B cell (primary cell): ENCODE results near the gene COL13A1. TPM values are rescaled to one million over a fixed set of nuclear protein-coding genes. Genes with fewer than 3 reads are reported as not detected.

Experiments
- ATAC-seq: fragments of 200-7000 bp; cut with Tn5 transposase; one replicate; pipeline ENCODE4 v1.10.0; 2021; ENCODE audit warnings: low read depth, mild to moderate bottlenecking, moderate number of reproducible peaks, moderate library complexity
- CTCF ChIA-PET: fragments of 350-600 bp; sonication (Branson Sonifier 250); formaldehyde crosslinking; loops from one replicate; lab custom pipeline; 2021; ENCODE audit warnings: antibody characterized with exemption, inconsistent platforms; lab: Charles Lee
- POLR2A ChIA-PET: fragments of 350-600 bp; sonication (Branson Sonifier 250); formaldehyde crosslinking; loops from one replicate; lab custom pipeline; 2021; ENCODE audit warnings: antibody characterized with exemption; lab: Charles Lee
- DNase-seq: peaks from one replicate; pipeline ENCODE4 v3.0.0; 2013
- H2AFZ ChIP-seq: 2 replicates; pipeline ENCODE4 v1.6.1; 2012; ENCODE audit warnings: mild to moderate bottlenecking, low read depth, low read length; ENCODE audit not compliant: insufficient read depth, poor library complexity, severe bottlenecking
- H3K27ac ChIP-seq, 2 donors: 1 replicate in 1 of 2; 2 replicates in 1 of 2; pipeline ENCODE4 v1.5.1; 2012 to 2013; ENCODE audit warnings: low read length in 2 of 2, mild to moderate bottlenecking in 2 of 2, moderate library complexity in 1 of 2
- H3K27me3 ChIP-seq, 4 experiments: fragments of 200-600 bp in 1 of 4; sonication (generic) in 1 of 4; replicated peaks in 1 of 4; 1 replicate in 2 of 4; 2 replicates in 2 of 4; pipeline versions ENCODE4 v1.6.1 to v1.7.0; 2013 to 2016; ENCODE audit warnings: low read length in 3 of 4, mild to moderate bottlenecking in 2 of 4, mixed read lengths in 1 of 4, moderate library complexity in 1 of 4; ENCODE audit not compliant: insufficient read depth in 4 of 4, control insufficient read depth in 3 of 4; ENCODE audit errors: control extremely low read depth in 1 of 4
- H3K36me3 ChIP-seq, 2 experiments: replicated peaks in 1 of 2; 1 replicate in 1 of 2; 2 replicates in 1 of 2; pipeline versions ENCODE4 v1.6.1 to v1.7.1; 2013; ENCODE audit warnings: low read length in 1 of 2; ENCODE audit not compliant: insufficient read depth in 2 of 2, control insufficient read depth in 1 of 2; ENCODE audit errors: control extremely low read depth in 1 of 2, extremely low read depth in 1 of 2
- H3K4me1 ChIP-seq, 2 donors: fragments of 200-600 bp in 1 of 2; sonication (generic) in 1 of 2; 1 replicate in 1 of 2; 2 replicates in 1 of 2; pipeline versions ENCODE4 v1.5.1 to v1.6.1; 2013 to 2017; ENCODE audit warnings: low read length in 2 of 2; ENCODE audit not compliant: control insufficient read depth in 2 of 2, insufficient read depth in 2 of 2
- H3K4me2 ChIP-seq: replicated peaks from 2 replicates; pipeline ENCODE3; 2012; ENCODE audit warnings: mild to moderate bottlenecking, low read depth, low read length; ENCODE audit not compliant: poor library complexity, severe bottlenecking
- H3K4me3 ChIP-seq, 5 experiments: fragments of 200-600 bp in 1 of 5; sonication (generic) in 1 of 5; 1 replicate in 3 of 5; 2 replicates in 2 of 5; pipeline versions ENCODE4 v1.5.1 to v1.7.0; 2011 to 2016; ENCODE audit warnings: low read length in 4 of 5, mild to moderate bottlenecking in 4 of 5, low read depth in 2 of 5, control low read depth in 1 of 5, moderate library complexity in 1 of 5; ENCODE audit not compliant: insufficient read depth in 1 of 5; ENCODE audit errors: control extremely low read depth in 1 of 5, extremely low read depth in 1 of 5
- H3K79me2 ChIP-seq: fragments of 200-600 bp; sonication (generic); one replicate; pipeline ENCODE4 v1.6.0; 2016; ENCODE audit warnings: low read length; ENCODE audit not compliant: control insufficient read depth, insufficient read depth
- H3K9ac ChIP-seq: fragments of 200-600 bp; sonication (generic); 2 replicates; pipeline ENCODE4 v1.6.1; 2017; ENCODE audit warnings: mild to moderate bottlenecking, low read length, moderate library complexity
- H3K9me3 ChIP-seq, 3 donors: one replicate each; pipeline versions ENCODE4 v1.6.1 to v1.7.1; 2013; ENCODE audit warnings: low read length in 2 of 3; ENCODE audit not compliant: control insufficient read depth in 2 of 3, insufficient read depth in 1 of 3; ENCODE audit errors: control extremely low read depth in 1 of 3
- H4K20me1 ChIP-seq: 2 replicates; pipeline ENCODE4 v1.6.0; 2012; ENCODE audit warnings: mild to moderate bottlenecking, low read length; ENCODE audit not compliant: insufficient read depth, control insufficient read depth, poor library complexity, severe bottlenecking
- H3K27ac Mint-ChIP-seq: one replicate; pipeline ENCODE4 v1.8.0; 2021; ENCODE audit warnings: mixed read lengths
- H3K27me3 Mint-ChIP-seq: one replicate; pipeline ENCODE4 v1.8.0; 2021; ENCODE audit warnings: mixed read lengths
- H3K4me1 Mint-ChIP-seq: one replicate; pipeline ENCODE4 v1.8.0; 2021; ENCODE audit warnings: mixed read lengths
- H3K4me3 Mint-ChIP-seq: one replicate; pipeline ENCODE4 v1.8.0; 2021; ENCODE audit warnings: mixed read lengths
- H3K9me3 Mint-ChIP-seq: one replicate; pipeline ENCODE4 v1.8.0; 2022; ENCODE audit warnings: mixed read lengths; ENCODE audit not compliant: insufficient read depth
- EZH2 ChIP-seq: IDR thresholded peaks from 2 replicates; pipeline ENCODE4 v1.6.1; 2012; ENCODE audit warnings: borderline replicate concordance, low read depth, mild to moderate bottlenecking, moderate library complexity, low read length; ENCODE audit not compliant: insufficient read depth, poor library complexity, severe bottlenecking
- WGBS: methylation state at CpG from one replicate; pipeline ENCODE4 v1.1.5; 2013; ENCODE audit warnings: missing lambda C conversion rate; ENCODE audit not compliant: insufficient coverage; 5-methylcytosine and 5-hydroxymethylcytosine counted together
- intact Hi-C: fragments of 100-400 bp; cut with micrococcal nuclease; formaldehyde crosslinking; loops from one replicate; pipeline ENCODE4 v1.10.0; 2022
- polyA plus RNA-seq: library from polyadenylated mRNA; depleted of rRNA; stranded (reverse); fragments of >200 nt; gene quantifications from 2 replicates; pipeline ENCODE4 v1.2.3, GENCODE V29; 2012
- total RNA-seq, 2 donors: library from RNA; stranded (reverse); fragments of 120-200 nt in 1 of 2; gene quantifications; 1 replicate in 1 of 2; 2 replicates in 1 of 2; pipeline versions ENCODE4 v1.2.3 to v1.2.4, GENCODE V29; 2013 to 2022
- TF ChIP-seq, protein P1 (sequence below): fragments of 200-600 bp; IDR thresholded peaks from one replicate; pipeline ENCODE4 v1.8.0; 2022; ENCODE audit warnings: antibody characterized with exemption, mild to moderate bottlenecking

Gene COL13A1
- total and polyA plus RNA-seq, 2 donors (not counting 1 experiment from before 2014, with no cell fraction given), result not detected

DNA sequence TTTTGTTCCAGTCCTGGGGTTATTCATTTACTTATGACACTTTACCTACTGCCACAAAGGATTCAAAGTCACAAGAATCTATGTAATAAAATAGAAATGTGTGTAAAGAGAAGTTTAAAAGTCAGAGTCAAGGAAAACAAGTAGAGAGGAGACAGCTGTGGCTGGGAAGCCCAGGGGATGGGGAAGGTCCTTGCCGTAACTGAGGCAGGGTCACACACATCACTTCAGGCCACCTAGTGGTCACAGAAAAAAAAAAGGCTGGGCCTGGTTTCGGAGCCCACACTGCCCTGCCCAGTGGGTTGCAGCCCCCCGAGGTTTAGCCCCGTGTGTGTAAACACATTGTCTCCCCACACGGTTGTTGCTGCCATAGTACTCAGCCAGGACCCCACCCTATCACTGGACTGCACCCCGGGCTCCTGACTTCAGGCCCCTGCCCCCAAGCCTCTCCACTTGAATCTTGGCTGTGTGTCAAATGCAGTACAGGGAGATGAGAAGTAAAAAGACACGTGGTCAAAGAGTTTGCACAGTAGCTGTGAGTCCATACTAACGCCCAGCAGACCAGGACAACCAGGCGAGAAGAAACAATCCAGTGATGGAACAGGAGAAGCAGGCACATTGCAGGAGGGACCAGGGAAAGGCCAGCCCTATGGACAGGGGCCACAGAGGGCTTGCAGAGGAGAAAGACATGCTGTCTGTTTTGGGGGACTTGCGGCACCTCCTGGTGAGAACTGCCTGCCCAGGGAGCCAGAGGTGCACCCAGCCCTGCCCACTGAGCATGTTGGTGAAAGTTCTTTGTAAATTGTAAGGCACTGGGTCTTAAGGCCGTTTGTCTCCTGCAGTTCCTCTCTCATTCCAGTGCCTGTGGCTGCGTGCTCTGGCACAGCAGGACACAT lies 159.5 kb downstream of the COL13A1 start:
- no peaks in the 10 kb centered on the region for H4K20me1 ChIP-seq
- ATAC-seq (no peak), DNase-seq (no peak)
- no peaks in the 10 kb centered on the region for H3K9me3 ChIP-seq
- Mint-ChIP-seq H3K4me1 (peaks cover 25% of the 10 kb centered on the region), H3K27ac (no peak overlapping the region), H3K9me3 (no peaks in the 10 kb centered on the region), H3K27me3 (peaks cover 10% of the 10 kb centered on the region), H3K4me3 (no peak overlapping the region)
- no peaks in the 10 kb centered on the region for H3K36me3 ChIP-seq
- CTCF ChIA-PET, result no interaction called here
- H3K9ac ChIP-seq, result no peak overlapping the region
- intact Hi-C loops, result no loop called here
- H3K79me2 ChIP-seq, result no peaks in the 10 kb centered on the region
- 58% methylated on average over 8 of the region's 12 CpGs for WGBS
- H3K27me3 ChIP-seq, result no peaks in the 10 kb centered on the region
- no peak overlapping the region for H2AFZ ChIP-seq
- no peak for TF ChIP-seq EZH2
- TF ChIP-seq, protein P1, sequence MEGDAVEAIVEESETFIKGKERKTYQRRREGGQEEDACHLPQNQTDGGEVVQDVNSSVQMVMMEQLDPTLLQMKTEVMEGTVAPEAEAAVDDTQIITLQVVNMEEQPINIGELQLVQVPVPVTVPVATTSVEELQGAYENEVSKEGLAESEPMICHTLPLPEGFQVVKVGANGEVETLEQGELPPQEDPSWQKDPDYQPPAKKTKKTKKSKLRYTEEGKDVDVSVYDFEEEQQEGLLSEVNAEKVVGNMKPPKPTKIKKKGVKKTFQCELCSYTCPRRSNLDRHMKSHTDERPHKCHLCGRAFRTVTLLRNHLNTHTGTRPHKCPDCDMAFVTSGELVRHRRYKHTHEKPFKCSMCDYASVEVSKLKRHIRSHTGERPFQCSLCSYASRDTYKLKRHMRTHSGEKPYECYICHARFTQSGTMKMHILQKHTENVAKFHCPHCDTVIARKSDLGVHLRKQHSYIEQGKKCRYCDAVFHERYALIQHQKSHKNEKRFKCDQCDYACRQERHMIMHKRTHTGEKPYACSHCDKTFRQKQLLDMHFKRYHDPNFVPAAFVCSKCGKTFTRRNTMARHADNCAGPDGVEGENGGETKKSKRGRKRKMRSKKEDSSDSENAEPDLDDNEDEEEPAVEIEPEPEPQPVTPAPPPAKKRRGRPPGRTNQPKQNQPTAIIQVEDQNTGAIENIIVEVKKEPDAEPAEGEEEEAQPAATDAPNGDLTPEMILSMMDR, result no peak
- POLR2A ChIA-PET, result no interaction called here
- no peak overlapping the region for H3K4me3 ChIP-seq
- peaks cover 6 to 22% of the 10 kb centered on the region in 2 donors for H3K4me1 ChIP-seq
- H3K4me2 ChIP-seq, result no peak overlapping the region
- no peak overlapping the region for H3K27ac ChIP-seq
